GM23338 (cell line): ENCODE data around the gene BLOC1S5. TPM values are rescaled to one million over a fixed set of nuclear protein-coding genes. Genes with fewer than 3 reads are reported as not detected.

Experiments used
- ATAC-seq: fragments of 200-7000 bp; cut with Tn5 transposase; 3 replicates; pipeline ENCODE4 v1.9.1; 2020
- DNase-seq: peaks from one replicate; pipeline ENCODE4 v3.0.0-alpha.2; 2015; ENCODE audit warnings: low spot score
- H2AFZ ChIP-seq: fragments of 200-600 bp; sonication (generic); 2 replicates; pipeline ENCODE4 v1.8.0; 2016; ENCODE audit warnings: antibody characterized with exemption, mild to moderate bottlenecking, moderate library complexity
- H3F3A ChIP-seq: fragments of 200-600 bp; sonication (generic); replicated peaks from 2 replicates; pipeline ENCODE4 v1.8.0; 2017; ENCODE audit warnings: antibody characterized with exemption, mixed run types, low read depth
- H3K27ac ChIP-seq: fragments of 200-600 bp; sonication (generic); 2 replicates; pipeline ENCODE4 v1.6.1; 2016; ENCODE audit warnings: low read depth
- H3K27me3 ChIP-seq: fragments of 200-600 bp; sonication (generic); 2 replicates; pipeline ENCODE4 v1.8.0; 2016; ENCODE audit warnings: mild to moderate bottlenecking, mixed run types, moderate library complexity; ENCODE audit not compliant: insufficient read depth
- H3K36me3 ChIP-seq: fragments of 200-600 bp; sonication (generic); 2 replicates; pipeline ENCODE4 v1.8.0; 2016; ENCODE audit warnings: mild to moderate bottlenecking; ENCODE audit not compliant: insufficient read depth
- H3K4me1 ChIP-seq: fragments of 200-600 bp; sonication (generic); 2 replicates; pipeline ENCODE4 v1.8.0; 2016; ENCODE audit warnings: mild to moderate bottlenecking, moderate library complexity; ENCODE audit not compliant: insufficient read depth
- H3K4me2 ChIP-seq: fragments of 200-600 bp; sonication (generic); 2 replicates; pipeline ENCODE4 v1.7.1; 2017; ENCODE audit warnings: mixed run types
- H3K4me3 ChIP-seq: fragments of 200-600 bp; sonication (generic); 2 replicates; pipeline ENCODE4 v1.6.1; 2016; ENCODE audit warnings: mixed run types
- H3K79me2 ChIP-seq: fragments of 200-600 bp; sonication (generic); replicated peaks from 2 replicates; pipeline ENCODE4 v1.8.0; 2017; ENCODE audit warnings: mild to moderate bottlenecking; ENCODE audit not compliant: insufficient read depth
- H3K9me2 ChIP-seq: fragments of 200-600 bp; sonication (generic); 2 replicates; pipeline ENCODE4 v1.8.0; 2017; ENCODE audit not compliant: insufficient read depth
- H4K20me1 ChIP-seq: fragments of 200-600 bp; sonication (generic); replicated peaks from 2 replicates; pipeline ENCODE4 v1.8.0; 2017; ENCODE audit warnings: mild to moderate bottlenecking; ENCODE audit not compliant: insufficient read depth
- H3K27ac Mint-ChIP-seq: 2 replicates; pipeline ENCODE4 v1.8.0; 2020; ENCODE audit warnings: inconsistent platforms, mild to moderate bottlenecking, moderate library complexity, mixed read lengths
- H3K27me3 Mint-ChIP-seq: 3 replicates; pipeline ENCODE4 v1.8.0; 2022; ENCODE audit warnings: low read depth, mild to moderate bottlenecking, moderate library complexity, mixed read lengths, inconsistent platforms; ENCODE audit not compliant: insufficient read depth, poor library complexity
- H3K36me3 Mint-ChIP-seq: 3 replicates; pipeline ENCODE4 v1.8.0; 2021; ENCODE audit warnings: low read depth, mild to moderate bottlenecking, inconsistent platforms, moderate library complexity, mixed read lengths
- H3K4me1 Mint-ChIP-seq: 3 replicates; pipeline ENCODE4 v1.8.0; 2020; ENCODE audit warnings: mild to moderate bottlenecking, inconsistent platforms, mixed read lengths
- H3K4me3 Mint-ChIP-seq: 3 replicates; pipeline ENCODE4 v1.8.0; 2021; ENCODE audit warnings: moderate library complexity, mild to moderate bottlenecking, inconsistent platforms, mixed read lengths
- H3K9me3 Mint-ChIP-seq: 3 replicates; pipeline ENCODE4 v1.8.0; 2020; ENCODE audit warnings: moderate library complexity, mild to moderate bottlenecking, inconsistent platforms, mixed read lengths
- CTCF ChIP-seq, 2 experiments: fragments of 200-600 bp in 1 of 2; sonication (generic) in 1 of 2; conservative IDR thresholded peaks; 2 replicates each; pipeline versions ENCODE4 v1.5.1 to v1.6.1; 2016 to 2017; ENCODE audit warnings: antibody characterized with exemption in 2 of 2, low read depth in 2 of 2, mild to moderate bottlenecking in 2 of 2, moderate library complexity in 1 of 2
- ETS1 ChIP-seq: IDR thresholded peaks from 2 replicates; pipeline ENCODE4 v1.6.1; 2016; ENCODE audit warnings: antibody characterized with exemption
- EZH2 ChIP-seq: fragments of 200-600 bp; sonication (generic); IDR thresholded peaks from one replicate; pipeline ENCODE4 v1.8.0; 2017; ENCODE audit warnings: antibody characterized with exemption, mild to moderate bottlenecking, low read depth; ENCODE audit not compliant: unreplicated experiment
- EZH2phosphoT487 ChIP-seq: fragments of 200-600 bp; sonication (generic); IDR thresholded peaks from one replicate; pipeline ENCODE4 v1.8.1; 2018; ENCODE audit warnings: antibody characterized with exemption; ENCODE audit not compliant: unreplicated experiment
- JUNB ChIP-seq: IDR thresholded peaks from one replicate; pipeline ENCODE4 v1.6.1; 2016; ENCODE audit warnings: antibody characterized with exemption; ENCODE audit not compliant: unreplicated experiment
- NANOG ChIP-seq: IDR thresholded peaks from 2 replicates; pipeline ENCODE4 v1.6.1; 2016; ENCODE audit warnings: antibody characterized with exemption, borderline replicate concordance
- POLR2AphosphoS5 ChIP-seq: IDR thresholded peaks from 2 replicates; pipeline ENCODE4 v1.6.1; 2016; ENCODE audit warnings: antibody characterized with exemption, low read depth
- REST ChIP-seq: IDR thresholded peaks from one replicate; pipeline ENCODE4 v1.6.1; 2018; ENCODE audit warnings: antibody characterized with exemption; ENCODE audit not compliant: unreplicated experiment
- STAT1 ChIP-seq: IDR thresholded peaks from one replicate; pipeline ENCODE4 v1.6.1; 2016; ENCODE audit warnings: antibody characterized with exemption; ENCODE audit not compliant: unreplicated experiment
- polyA plus RNA-seq: library from polyadenylated mRNA; unstranded; fragments of >200 nt; fragmentation: Nextera tagmentation; extraction: Ambion mirVana; gene quantifications from 2 replicates; pipeline ENCODE4 v1.2.1, GENCODE V29; 2016
- total RNA-seq: library from RNA; depleted of rRNA; stranded (reverse); fragments of >200 nt; shearing (Covaris generic); gene quantifications from 2 replicates; pipeline ENCODE4 v1.2.3, GENCODE V29; 2014

BLOC1S5 gene
- total and polyA plus RNA-seq, 2 experiments from 2014 or later: 14.9 to 16.6 TPM

- Histone ChIP-seq H3F3A (no peaks in the 10 kb centered on the region), H3K79me2 (no peaks in the 10 kb centered on the region), H3K4me2 (no peak overlapping the region), H3K36me3 (peaks cover under 1% of the 10 kb centered on the region; the same call in 1 of the 2 replicates), H4K20me1 (peaks cover 7% of the 10 kb centered on the region; the same call in 1 of the 2 replicates), H3K9me2 (peaks cover 5% of the 10 kb centered on the region; the same call in 1 of the 2 replicates), H3K4me3 (no peak overlapping the region), H3K4me1 (no peaks in the 10 kb centered on the region; the same call in 1 of the 2 replicates), H3K27me3 (no peaks in the 10 kb centered on the region), H2AFZ (no peak overlapping the region), H3K27ac (no peak overlapping the region)
- Mint-ChIP-seq H3K4me1 (no peaks in the 10 kb centered on the region), H3K27me3 (peaks cover 3% of the 10 kb centered on the region), H3K27ac (no peak overlapping the region), H3K36me3 (peaks cover 22% of the 10 kb centered on the region), H3K4me3 (no peak overlapping the region), H3K9me3 (no peaks in the 10 kb centered on the region)
- DNase-seq (no peak), ATAC-seq (no peak)
- TF ChIP-seq STAT1 (no peak), EZH2phosphoT487 (no peak), NANOG (no peak), ETS1 (no peak), REST (no peak), JUNB (no peak)
These were observed 11.0 kb upstream of the BLOC1S5 start for GRCh38 chr6:8075185-8075584.

- ATAC-seq (no peak), DNase-seq (no peak)
- H3K4me1 ChIP-seq: no peaks in the 10 kb centered on the region; the same call in 1 of the 2 replicates
- Mint-ChIP-seq H3K27me3 (peaks cover 3% of the 10 kb centered on the region), H3K4me3 (no peak overlapping the region), H3K27ac (no peak overlapping the region), H3K9me3 (no peaks in the 10 kb centered on the region), H3K4me1 (no peaks in the 10 kb centered on the region), H3K36me3 (peaks cover 16% of the 10 kb centered on the region)
- no peaks in the 10 kb centered on the region; the same call in 1 of the 2 replicates for H4K20me1 ChIP-seq
- no peaks in the 10 kb centered on the region for H3K79me2 ChIP-seq
- no peak overlapping the region for H3K4me3 ChIP-seq
- no peak overlapping the region for H2AFZ ChIP-seq
- H3K9me2 ChIP-seq: peaks cover 5% of the 10 kb centered on the region; the same call in 1 of the 2 replicates
- no peak overlapping the region for H3K4me2 ChIP-seq
- H3F3A ChIP-seq: no peaks in the 10 kb centered on the region
- H3K27ac ChIP-seq: no peak overlapping the region
- no peaks in the 10 kb centered on the region for H3K27me3 ChIP-seq
- H3K36me3 ChIP-seq: no peaks in the 10 kb centered on the region; the same call in 1 of the 2 replicates
- TF ChIP-seq STAT1 (no peak), EZH2 (no peak), CTCF (conservative IDR thresholded peaks at IDR 0.05; ENCODE audit: low read depth in 2 of 2) (no peak), EZH2phosphoT487 (no peak), POLR2AphosphoS5 (no peak)
These were observed 10.0 kb upstream of the BLOC1S5 start for GRCh38 chr6:8074213-8074612.
